ENCODE results near the gene AHNAK2.
A peak's percentile ranks its signal among the peaks of the same experiment; 100 is the strongest.

Gene AHNAK2

DNA sequence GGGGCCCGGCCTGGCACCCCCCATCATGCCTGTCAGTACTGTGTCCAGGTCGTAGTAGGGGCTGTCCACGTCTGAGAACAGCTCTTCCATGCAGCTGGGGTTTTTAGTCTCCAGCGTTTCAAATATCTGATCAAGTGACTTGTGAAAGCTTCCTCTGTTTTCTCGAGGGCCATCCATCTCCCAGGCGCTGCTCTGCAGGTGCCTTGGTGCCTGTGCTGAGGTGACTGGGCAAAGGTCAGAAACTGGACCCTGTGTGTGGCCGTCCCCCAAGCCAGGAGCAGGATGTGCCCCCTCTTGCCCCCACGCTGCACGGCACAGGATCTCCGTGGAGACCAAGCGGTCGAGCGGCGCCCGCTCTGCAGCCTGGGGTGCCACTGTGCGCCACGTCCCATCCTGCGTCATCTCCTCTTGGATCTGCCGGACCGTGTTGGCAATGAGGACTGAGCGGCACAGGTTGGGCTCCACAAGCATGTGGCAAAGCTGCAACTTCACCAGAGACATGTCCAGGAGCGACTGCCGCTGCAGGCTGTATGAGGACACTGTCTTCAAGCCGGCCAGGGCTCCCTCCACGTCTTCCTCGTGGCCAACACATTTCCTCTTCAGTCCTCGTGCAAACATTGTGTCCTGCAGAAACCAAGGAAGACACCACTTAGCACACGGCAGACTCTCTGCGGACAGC, 33.3 kb upstream of the AHNAK2 start:
- no peak for DNase-seq

DNA sequence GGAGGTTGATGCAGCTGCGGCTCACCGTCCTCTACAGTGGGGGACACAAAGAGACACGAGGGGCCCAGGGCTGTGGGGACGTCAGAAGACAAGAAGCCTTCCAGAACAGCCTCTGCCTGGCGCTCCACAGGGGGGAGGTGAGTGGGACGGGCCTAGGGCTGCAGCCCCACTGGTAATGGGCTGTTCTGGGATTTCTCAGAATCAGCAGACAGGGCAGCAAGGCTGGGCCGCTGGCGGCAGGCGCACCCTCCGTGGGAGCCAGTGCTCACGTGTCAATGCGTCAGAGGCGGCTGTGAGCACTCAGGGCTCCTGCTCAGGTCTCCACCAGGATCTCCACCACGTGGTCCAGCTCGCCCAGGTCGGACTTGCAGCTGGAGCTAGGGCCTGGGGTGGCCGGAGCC, 32.7 kb upstream of the AHNAK2 start:
- no peak for DNase-seq

DNA sequence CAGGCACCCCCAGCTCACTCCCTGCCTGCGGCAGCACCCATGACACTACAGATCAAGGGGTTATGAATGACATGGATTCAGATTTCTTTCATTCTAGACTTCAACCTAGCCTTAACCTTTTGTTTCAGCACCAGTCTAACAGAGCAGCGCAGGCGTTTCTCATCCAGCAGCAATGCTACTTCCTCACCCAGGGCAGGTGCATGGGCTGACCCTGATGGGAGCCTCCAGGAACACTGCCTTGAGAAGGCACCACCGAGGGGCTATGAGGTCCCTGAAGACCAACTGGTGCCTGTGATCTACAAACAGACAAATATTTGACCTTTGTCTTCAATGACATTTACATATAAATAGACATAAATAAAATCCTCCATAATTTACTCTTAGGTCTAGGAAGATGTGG, 31.9 kb upstream of the AHNAK2 start:
- DNase-seq, result no peak

DNA sequence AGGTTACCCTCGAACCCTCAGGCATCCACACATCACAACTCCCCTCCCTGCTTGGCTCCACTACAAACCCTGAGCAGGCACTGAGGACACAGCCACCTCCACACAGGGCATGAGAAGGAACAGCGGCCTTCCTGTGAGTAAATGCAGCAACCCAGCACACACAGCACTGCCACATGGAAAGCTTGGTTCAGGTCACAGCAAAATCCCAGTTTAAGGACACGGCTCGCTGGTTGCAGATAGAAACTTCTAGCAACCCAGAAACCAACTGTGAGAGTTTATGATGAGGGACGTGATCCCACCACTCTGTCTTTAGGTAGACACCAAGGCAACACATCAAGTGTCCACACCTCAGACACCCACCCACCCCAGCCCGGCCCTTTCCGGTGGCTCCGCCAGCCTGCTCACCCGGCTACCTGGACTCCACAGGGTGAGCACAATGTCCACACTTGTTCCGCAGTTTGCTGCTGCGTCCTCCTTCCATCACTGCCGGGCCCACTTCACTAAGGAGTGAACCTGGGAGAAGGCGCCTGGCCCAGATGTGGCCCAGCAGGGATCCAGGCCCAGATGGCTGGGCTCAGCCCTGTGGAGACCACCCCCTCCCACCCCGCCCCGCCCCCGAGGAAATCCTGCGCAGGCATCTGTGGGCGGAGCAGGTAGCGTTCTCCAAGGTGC, 29.6 kb upstream of the AHNAK2 start:
- DNase-seq, result no peak

DNA sequence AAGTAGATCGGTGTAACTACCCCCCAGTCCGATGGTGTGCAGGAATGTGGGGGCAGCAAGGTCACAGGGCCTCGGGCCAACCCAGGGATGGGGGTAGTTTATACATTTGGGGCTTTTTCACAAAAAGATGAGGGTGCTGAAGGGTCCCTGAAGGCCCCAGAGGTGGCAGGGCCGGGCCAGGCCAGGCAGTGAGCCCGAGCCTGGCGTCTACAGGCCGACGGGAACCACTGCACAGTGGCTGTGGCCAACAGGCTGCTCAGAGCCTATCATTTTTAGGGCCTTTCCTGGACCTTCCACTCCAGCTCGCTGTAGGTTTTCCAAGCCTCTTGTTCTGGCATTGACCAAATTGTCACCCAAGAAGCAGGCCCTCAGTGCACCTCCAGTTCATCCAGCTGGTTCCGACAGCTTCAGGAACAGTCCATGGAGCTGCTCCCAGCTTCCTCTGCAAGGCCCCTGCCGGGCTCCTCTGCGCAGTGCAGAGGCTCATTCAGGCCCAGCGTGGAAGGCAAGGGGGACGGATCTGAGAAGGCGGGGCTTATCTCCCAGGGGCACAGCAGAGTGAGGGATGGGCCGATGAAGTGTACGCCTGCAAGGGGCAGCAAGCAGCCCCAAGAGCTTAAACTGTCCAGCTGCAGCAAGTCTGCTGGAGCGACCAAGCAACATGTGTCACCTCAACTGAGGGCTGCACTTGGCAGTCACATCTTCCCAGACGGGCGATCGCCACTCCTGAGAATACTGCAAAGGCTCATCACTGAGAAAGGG, 28.8 kb upstream of the AHNAK2 start:
- no peak for DNase-seq

DNA sequence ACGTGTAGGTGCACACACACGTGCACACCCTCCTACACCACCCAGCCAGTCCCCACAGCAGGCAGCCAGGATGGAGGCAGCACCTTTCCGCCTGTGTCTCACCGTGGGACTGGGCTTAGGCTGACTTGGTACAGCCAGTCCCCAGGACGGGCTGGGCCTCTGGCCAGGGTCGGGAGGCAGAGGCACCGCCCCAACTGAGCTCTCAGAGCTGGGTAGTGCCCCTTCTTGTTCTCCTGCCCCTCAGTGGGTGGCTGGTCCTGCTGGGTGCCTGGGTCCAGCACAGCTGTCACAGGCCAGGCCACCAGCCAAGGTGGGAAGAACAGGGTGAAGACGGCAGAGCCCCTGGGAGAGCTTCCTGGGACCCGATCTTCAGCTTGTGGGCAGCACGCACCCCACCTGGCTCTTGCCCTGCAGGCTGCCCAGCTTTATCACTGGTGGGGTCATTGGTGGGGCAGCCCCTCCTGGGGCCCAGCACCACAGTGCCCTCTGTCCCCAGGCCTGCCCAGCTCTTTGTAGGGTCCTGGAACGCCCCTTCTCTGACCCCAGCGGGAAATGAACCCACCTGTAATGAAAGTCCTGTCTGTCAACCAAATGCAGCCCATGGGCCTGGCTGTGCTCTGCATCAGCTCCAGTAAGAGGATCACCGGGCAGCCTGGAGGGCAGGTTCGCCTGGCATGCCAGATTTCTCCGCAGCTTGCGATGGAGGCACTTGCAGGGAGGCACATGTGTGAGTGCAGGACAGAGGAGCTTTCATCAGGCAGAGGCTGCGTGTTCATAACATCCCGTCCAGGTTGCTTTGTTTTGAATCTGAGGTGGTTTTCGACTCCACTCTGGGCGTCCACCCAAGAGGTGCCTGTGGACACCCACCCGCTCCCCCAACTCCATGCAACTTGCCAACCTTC, 28.0 kb upstream of the AHNAK2 start:
- no peak for DNase-seq

DNA sequence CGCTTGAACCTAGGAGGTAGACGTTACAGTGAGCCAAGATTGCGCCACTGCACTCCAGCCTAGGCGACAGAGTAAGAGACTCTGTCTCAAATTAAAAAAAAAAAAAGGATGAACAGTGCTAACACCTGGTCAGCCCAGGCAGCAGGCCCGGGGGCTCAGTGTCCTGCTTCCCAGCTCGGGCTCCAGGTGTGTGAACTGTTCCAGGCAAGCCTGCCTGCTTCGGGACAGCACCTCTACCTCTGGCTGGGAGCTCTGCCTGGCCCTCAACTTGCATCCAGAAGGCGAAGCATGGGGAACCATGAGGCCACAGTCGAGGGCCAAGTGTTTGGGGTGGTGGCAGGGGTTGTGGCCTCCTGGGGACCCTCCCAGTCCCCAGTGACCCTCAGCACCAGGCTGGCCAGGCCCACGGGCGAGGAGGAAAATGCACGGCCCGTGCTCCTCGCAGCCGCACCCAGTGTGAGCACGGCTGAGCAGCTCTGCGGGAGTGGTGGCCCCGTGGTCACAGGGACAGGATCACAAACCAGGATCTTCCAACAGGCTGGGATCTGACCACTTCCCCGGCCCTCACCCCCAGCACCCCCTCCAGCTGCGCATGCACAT, 27.3 kb upstream of the AHNAK2 start:
- no peak for DNase-seq

DNA sequence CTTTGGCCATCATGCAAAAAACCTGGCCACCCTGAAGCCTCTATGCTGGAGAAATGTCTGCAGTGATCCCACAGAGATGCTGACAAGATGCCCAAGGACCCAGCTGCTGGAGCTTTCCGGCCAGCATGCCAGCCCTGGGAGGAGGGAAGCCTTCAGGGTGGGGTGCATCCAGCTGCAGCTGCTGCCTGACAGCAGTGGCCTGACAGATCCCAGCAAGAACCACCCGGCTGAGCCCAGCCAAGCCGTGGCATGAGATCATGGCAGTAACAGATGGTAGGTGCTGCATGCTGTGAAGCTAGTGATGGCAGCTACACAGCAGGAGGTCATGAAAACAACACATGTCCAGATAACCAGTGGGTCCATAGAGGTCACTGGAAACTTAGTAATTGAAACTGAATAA, 21.2 kb upstream of the AHNAK2 start:
- DNase-seq, result no peak

DNA sequence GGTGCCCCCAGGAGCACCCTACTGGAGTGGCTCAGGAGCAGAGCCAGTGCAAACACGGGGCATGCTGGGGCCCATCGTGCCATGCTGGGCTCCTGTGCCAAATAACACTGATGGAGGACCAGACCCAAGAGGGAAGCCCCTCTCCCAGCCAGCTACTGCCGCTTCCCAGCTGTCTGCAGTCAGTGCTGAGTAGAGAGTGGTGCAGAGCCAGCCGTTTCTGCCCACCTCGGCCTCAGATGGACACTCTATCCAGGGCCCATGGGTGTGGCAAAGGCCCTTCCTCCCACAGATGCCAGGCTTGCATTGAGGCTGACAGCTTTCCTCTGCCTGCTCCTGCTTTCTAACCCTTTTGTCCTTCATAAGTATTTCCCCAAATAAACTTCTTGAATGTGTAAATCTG, 20.6 kb upstream of the AHNAK2 start:
- no peak for DNase-seq

DNA sequence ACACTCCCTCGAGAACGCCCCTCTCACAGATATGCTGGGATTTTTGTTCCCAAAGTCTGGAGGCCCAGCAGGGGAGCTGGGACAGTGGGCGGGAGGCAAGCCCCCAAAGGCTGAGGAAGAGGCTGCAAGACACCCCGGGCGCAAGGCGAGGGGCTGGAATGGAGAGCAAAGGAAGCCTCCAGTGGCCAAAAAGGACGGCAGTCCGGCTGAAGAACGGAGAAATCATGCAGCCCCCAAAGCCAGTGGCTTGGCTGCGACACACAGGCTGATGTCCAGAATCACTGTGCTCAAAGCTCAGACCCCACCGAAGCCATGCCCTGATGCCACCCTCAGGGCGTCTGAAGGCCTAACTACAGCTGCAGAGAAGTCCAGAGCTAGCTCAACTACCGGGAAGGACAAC, 18.3 kb upstream of the AHNAK2 start:
- DNase-seq, result no peak

DNA sequence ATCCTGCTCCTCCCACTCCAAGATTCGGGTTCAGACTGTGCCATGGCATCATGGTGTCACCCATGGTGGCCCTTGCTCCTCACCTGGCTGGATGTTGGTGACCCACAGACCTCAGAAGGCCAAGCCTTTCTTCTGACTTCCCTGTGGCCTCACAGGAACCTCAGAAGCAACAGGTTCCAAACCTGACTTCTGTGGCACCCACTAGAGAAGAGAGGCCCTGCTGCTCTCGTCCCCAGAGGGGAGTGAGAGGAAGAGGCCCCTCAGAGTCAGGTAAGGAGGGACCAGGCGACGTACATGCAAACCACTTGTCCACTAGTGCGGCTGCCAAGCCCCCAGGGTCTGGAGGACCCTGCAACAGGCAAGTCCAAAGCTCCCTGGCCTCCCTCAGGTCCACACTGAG, 17.9 kb upstream of the AHNAK2 start:
- DNase-seq, result no peak

DNA sequence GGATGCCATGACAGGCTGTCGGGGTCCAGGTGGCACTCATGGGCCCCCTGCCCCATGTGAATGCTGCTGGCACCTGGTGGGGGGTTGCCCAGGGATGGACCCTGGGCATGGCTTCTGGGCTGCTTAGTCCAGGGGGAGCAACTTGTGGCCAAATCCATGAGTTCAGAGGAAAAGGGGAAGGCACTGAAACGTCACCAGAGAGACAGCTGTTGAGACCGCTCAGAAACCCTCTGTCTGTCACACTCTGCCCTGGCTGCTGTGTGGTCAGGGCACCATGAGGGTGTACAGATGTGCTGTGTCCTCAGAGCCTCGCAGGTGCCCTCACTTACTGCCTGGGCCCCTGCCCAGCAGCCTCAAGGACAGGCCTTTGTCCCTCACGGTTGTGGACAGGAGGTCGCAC, 16.8 kb upstream of the AHNAK2 start:
- DNase-seq, result no peak

DNA sequence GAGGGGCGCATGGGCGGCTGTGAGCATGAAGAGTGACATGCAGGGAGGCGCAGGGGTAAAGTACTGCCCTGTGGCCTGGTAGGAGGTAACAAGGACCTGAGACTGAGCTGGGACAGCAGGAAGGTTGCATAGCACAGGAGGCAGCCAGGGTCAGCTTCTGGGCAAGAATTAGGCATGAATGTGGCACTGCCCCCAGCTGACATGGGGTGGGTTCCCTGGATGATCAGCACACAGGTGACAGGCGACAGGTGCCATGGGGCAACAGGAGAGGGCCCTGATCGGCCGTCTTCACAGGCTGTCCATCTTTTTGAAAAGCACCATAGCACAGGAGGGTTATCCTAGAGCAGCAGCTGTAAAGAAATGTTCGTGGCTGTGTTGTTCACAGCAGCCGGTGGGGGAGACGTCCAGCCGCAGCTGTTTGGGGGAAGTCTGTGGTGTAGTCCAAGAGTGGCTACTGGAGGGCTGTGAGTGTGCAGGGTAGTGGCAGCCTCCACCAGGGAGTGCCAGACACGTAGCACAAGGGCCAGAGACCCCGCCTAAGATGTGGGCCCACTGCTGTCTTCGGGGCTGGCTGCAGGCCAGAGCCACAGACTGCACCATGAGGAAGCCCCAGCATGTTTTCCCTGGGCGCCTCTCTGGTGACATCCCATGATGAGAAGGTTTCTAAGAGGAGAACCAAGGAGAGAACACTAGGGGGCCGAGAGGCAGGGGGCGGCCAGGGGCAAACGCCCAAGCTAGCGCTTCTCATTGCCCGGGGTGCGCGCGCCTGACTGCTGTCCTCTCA, 15.8 kb upstream of the AHNAK2 start:
- DNase-seq, result no peak

DNA sequence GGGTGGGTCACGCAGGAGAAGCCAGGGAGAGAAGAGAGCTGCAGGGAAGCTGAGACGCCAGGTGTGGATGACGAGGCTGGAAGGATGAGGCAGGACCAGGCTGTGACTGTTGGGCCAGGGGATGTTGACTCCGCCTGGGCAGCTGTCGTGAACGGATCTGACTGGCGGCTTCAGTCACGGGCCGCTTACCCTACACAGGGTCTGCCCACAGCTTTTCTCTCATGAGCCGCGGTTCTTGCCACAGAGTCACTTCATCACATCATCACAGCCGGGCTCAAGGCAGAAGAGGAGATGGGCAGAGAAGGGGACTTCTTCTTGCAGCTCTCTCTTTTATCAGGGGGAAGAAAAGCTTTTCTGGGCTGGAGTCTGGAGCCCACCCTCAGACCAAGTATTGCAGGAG, 15.1 kb upstream of the AHNAK2 start:
- DNase-seq, result no peak

DNA sequence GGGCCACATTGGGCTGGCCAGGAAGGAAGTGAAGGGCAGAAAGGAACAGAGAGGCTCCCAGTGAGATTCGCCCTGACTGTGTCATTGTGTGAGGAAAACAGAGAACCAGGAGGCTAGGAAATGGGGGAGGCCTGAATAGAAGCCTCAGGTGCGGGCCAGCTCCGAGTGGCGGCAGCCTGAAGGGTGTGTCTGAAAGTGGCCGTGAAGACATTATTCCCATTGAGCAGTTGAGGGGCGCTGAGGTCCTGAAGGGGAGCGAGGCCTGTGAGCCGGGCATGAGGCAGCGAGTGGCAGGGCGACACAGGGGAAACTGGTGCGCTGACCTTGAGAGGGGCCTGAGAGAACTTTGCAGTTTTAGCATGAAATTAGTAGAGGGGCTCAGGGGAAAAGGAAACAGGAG, 14.3 kb upstream of the AHNAK2 start:
- no peak for DNase-seq

DNA sequence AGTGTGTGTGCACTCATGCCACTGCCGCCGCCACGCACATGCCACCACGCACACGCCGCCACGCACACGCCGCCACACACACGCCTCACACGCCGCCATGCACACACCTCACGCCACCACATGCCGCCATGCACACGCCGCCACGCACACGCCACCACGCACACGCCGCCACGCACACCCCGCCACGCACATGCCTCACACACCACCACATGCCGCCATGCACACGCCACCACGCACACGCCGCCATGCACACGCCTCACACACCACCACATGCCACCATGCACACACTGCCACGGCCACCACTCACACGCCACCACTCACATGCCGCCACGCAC, 13.7 kb upstream of the AHNAK2 start:
- DNase-seq, result no peak

DNA sequence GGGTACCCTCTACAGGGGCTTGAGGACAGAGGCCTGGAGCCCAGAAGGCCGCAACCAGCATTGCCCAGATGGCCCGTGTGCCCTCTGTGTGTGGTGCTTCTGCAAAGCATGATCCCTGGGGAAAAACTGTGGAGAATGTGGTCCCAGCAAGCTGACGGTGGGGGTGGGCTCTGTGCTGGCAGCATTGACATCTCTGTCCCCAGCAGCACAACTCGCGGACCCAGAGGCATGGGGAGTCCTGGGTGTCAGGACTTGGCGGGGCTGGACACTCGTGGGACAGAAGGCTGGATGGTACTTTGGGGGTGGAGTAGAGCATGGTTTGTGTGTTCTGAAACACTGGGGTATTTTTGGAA, 11.8 kb upstream of the AHNAK2 start:
- no peak for DNase-seq

DNA sequence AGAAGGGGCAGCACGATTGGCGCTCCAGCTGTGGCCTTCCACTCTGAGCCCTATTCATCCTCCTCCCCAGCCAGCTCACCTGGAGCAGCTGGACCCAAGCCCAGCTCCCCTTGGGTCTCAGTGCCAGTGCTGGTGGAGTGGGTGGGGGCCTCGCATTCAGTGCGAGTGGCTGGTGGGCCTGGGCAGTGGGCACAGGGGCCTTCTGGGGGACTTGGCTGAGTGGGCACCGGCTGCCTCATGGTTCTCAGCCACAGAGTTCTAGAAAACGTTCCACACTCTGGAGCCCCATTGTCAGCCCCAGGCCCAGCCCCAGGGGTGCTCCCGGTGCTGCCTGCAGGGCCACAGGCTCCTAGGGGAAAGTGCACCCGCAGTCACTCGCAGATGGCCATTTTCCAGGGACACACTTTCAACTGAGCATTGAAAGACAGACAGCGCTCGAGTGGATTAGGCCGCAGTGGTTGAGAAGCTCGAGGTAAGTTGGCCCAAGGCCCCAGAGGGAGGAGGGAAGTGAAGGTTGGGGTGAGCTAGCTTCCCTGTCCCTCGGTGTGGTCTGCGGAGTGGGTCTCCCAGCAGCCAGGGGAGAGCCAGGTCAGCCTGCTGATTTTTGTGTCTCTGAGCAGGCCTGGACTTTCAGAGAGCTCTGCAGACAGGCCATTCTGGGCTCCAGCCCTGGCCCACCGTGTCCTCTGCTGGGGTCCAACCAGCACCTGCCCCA, 11.2 kb upstream of the AHNAK2 start:
- DNase-seq, result no peak

DNA sequence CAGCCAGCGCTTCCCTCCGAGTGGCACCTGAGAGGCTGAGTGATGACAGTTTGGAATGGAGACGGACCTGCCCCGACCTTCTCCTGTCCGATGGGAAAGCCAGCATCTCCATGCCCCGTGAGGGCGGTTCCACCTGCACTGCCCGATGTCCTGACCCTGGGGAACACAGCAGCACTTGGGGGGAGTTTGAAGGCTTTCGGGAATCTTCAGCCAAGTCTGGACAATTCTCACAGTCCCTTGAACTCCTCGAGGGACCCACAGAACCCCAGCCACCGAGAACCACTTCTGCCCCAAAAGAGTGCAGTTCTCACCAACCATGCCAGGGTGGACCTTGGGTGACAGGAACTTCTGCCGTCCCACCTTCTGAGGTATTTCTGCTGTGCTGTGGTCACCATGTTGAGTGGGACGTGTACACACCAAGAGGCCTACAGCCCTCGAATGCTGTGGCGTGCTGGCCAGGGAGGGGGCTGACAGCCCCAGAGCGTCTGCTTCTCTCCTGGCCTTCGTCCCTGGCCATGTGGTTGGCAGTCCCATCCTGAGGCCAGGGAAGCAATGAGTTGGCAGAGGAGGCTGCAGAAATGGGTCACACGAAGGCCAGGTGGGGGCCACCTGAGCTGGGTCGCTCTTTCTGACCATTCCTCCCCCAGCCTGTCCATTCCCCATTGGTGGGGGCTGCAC, 8.5 kb upstream of the AHNAK2 start:
- DNase-seq, result no peak

DNA sequence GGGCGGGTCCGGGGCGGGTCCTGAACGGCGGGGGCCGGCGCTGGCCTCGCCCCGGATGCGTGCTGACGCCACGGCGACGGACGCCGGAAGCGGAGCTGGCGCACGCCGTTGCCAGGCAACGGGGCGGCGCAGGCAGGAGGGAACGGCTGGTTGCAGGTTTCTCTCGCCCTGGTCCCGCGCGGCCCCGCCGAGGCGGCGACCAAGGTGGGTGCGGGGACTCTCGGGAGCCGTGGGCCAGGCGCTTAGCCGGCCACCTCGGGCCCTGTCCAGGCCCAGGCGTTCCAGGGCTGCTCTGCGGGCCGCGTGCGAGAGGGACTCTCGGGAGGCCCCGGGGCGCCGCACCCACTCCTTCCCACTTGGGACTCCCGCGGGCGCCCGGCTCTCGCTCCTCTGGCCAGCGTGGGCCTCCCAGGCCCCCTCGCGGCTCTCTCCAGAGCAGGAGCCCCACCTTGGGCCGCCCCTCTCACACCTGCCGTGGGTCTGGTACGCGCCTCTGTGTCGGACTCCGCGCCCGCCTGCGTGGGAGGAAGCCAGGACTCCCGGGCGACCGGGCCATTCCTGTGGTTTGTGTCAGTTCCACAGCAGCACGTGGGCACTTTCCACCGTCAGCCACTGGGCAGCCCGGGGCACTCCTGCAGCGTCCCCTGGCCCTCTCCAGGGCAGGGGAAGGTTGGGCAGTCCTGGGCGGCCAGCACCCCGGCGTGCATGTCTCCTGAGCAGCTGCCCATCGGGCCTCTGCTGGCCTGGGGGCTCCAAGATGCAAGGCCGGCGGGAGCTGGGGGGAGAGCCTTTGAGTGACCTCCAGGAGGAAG, 7.7 kb upstream of the AHNAK2 start, which contains the start of gene CLBA1:
CLBA1 (plus strand) TSS at position 114 of the 812 bp plus-strand sequence; CDS start at position 758, 644 bp downstream.
- peak; percentile 82 for DNase-seq
